Mesenchymal stem cell (in vitro differentiated cells and primary cell): ENCODE results near the gene CDSN.

Experiments
- DNase-seq: peaks from one replicate; pipeline ENCODE4 v3.0.0-alpha.2; 2013
- H2AFZ ChIP-seq: one replicate; pipeline ENCODE4 v1.6.1; 2013; ENCODE audit warnings: low read depth, mild to moderate bottlenecking, control low read depth, inconsistent platforms, low read length, moderate library complexity
- H2AK5ac ChIP-seq: 2 replicates; pipeline ENCODE4 v1.6.1; 2013; ENCODE audit warnings: low read length, moderate library complexity, mild to moderate bottlenecking, inconsistent platforms; ENCODE audit not compliant: severe bottlenecking
- H2BK120ac ChIP-seq: one replicate; pipeline ENCODE4 v1.6.1; 2013; ENCODE audit warnings: low read depth, mild to moderate bottlenecking, inconsistent platforms, low read length, moderate library complexity
- H2BK12ac ChIP-seq, 2 experiments: one replicate each; pipeline ENCODE4 v1.6.1; 2013; ENCODE audit warnings: inconsistent platforms in 2 of 2, low read length in 2 of 2, mild to moderate bottlenecking in 2 of 2, moderate library complexity in 2 of 2, control low read depth in 1 of 2
- H2BK15ac ChIP-seq: one replicate; pipeline ENCODE4 v1.6.1; 2013; ENCODE audit warnings: mild to moderate bottlenecking, low read depth, inconsistent platforms; ENCODE audit not compliant: poor library complexity, severe bottlenecking
- H2BK5ac ChIP-seq: 2 replicates; pipeline ENCODE4 v1.6.1; 2013; ENCODE audit warnings: low read depth, mild to moderate bottlenecking, low read length, control low read depth, inconsistent platforms; ENCODE audit not compliant: poor library complexity, severe bottlenecking
- H3K14ac ChIP-seq, 2 experiments: one replicate each; pipeline ENCODE4 v1.6.1; 2013; ENCODE audit warnings: inconsistent platforms in 2 of 2, low read length in 2 of 2, control low read depth in 1 of 2, mild to moderate bottlenecking in 1 of 2, moderate library complexity in 1 of 2
- H3K18ac ChIP-seq, 2 experiments: one replicate each; pipeline ENCODE4 v1.6.1; 2013; ENCODE audit warnings: inconsistent platforms in 2 of 2, low read length in 2 of 2, control low read depth in 1 of 2, low read depth in 1 of 2, mild to moderate bottlenecking in 1 of 2
- H3K23ac ChIP-seq, 2 experiments: one replicate each; pipeline ENCODE4 v1.6.1; 2013; ENCODE audit warnings: inconsistent platforms in 2 of 2, low read length in 2 of 2, mild to moderate bottlenecking in 2 of 2, moderate library complexity in 2 of 2, control low read depth in 1 of 2
- H3K27ac ChIP-seq: 2 replicates; pipeline ENCODE4 v1.5.1; 2013; ENCODE audit warnings: mild to moderate bottlenecking, moderate library complexity, low read length, control low read depth, inconsistent platforms; ENCODE audit not compliant: poor library complexity, severe bottlenecking
- H3K27me3 ChIP-seq, 2 experiments: 2 replicates each; pipeline versions ENCODE4 v1.6.1 to v1.7.0; 2013; ENCODE audit warnings: low read length in 2 of 2, mild to moderate bottlenecking in 2 of 2, moderate library complexity in 2 of 2, control low read depth in 1 of 2, inconsistent platforms in 1 of 2; ENCODE audit not compliant: control insufficient read depth in 1 of 2, insufficient read depth in 1 of 2
- H3K36me3 ChIP-seq, 2 experiments: 2 replicates each; pipeline versions ENCODE4 v1.6.1 to v1.7.0; 2013; ENCODE audit warnings: low read length in 2 of 2, control low read depth in 1 of 2, inconsistent platforms in 1 of 2, low read depth in 1 of 2, mild to moderate bottlenecking in 1 of 2; ENCODE audit not compliant: insufficient read depth in 2 of 2, control insufficient read depth in 1 of 2
- H3K4ac ChIP-seq, 2 experiments: one replicate each; pipeline ENCODE4 v1.6.1; 2013; ENCODE audit warnings: inconsistent platforms in 2 of 2, low read length in 2 of 2, mild to moderate bottlenecking in 2 of 2, moderate library complexity in 2 of 2, control low read depth in 1 of 2, low read depth in 1 of 2
- H3K4me1 ChIP-seq: 2 replicates; pipeline ENCODE4 v1.6.1; 2013; ENCODE audit warnings: low read depth, low read length, control low read depth; ENCODE audit not compliant: control insufficient read depth, insufficient read depth
- H3K4me2 ChIP-seq: 2 replicates; pipeline ENCODE4 v1.6.1; 2013; ENCODE audit warnings: low read length, mild to moderate bottlenecking, inconsistent platforms; ENCODE audit not compliant: poor library complexity, severe bottlenecking
- H3K4me3 ChIP-seq, 2 experiments: 2 replicates each; pipeline versions ENCODE4 v1.5.1 to v1.7.0; 2013; ENCODE audit warnings: low read length in 2 of 2, mild to moderate bottlenecking in 2 of 2, control low read depth in 1 of 2, low read depth in 1 of 2; ENCODE audit not compliant: insufficient read depth in 1 of 2
- H3K79me1 ChIP-seq: replicated peaks from 2 replicates; pipeline ENCODE4 v1.6.1; 2013; ENCODE audit warnings: mild to moderate bottlenecking, control low read depth, low read length, inconsistent platforms; ENCODE audit not compliant: poor library complexity, severe bottlenecking
- H3K9ac ChIP-seq: 2 replicates; pipeline ENCODE4 v1.7.0; 2013; ENCODE audit warnings: mild to moderate bottlenecking, low read length, moderate library complexity
- H3K9me3 ChIP-seq: 2 replicates; pipeline ENCODE4 v1.7.0; 2013; ENCODE audit warnings: mild to moderate bottlenecking, low read length; ENCODE audit not compliant: control insufficient read depth
- H4K8ac ChIP-seq: one replicate; pipeline ENCODE4 v1.6.1; 2013; ENCODE audit warnings: inconsistent platforms, mild to moderate bottlenecking, low read length, moderate library complexity
- H4K91ac ChIP-seq: one replicate; pipeline ENCODE4 v1.6.1; 2013; ENCODE audit warnings: mild to moderate bottlenecking, low read length, inconsistent platforms
- WGBS: methylation state at CpG from one replicate; pipeline ENCODE4 v1.1.7; 2013; ENCODE audit warnings: mixed read lengths; 5-methylcytosine and 5-hydroxymethylcytosine counted together

CDSN gene

DNA sequence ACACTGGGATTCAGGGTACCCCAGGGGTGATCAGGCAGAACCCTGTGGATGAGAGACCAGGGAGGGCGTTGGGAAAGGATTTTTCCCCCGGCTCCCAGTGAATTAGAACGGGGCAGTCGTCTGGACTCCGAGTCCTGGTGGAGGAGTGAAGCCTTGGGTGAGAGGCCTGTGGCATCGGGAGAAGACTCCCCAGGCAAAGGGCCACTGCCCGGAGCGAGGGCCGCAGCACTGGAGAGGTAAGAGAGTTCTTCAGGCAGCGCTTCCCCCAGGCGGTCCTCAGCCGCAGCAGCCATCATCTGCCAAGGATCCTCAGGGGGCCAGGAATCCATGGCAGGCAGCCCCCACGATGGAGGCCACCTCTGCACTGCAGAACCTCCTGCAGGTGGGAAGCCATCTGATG is 8.5 kb downstream of the CDSN start:
- Histone ChIP-seq H3K4ac (no peak overlapping the region), H3K4me2 (no peak overlapping the region), H3K4me3 (no peak overlapping the region), H3K79me1 (peaks cover 12% of the 10 kb centered on the region), H3K27me3 (peaks cover 13 to 34% of the 10 kb centered on the region in 2 experiments), H3K4me1 (peaks cover 18% of the 10 kb centered on the region), H2BK15ac (no peak overlapping the region), H2BK120ac (no peak overlapping the region), H3K9ac (no peak overlapping the region), H3K9me3 (no peaks in the 10 kb centered on the region), H4K91ac (no peak overlapping the region), H2AFZ (no peak overlapping the region), H3K18ac (no peak overlapping the region), H3K36me3 (peaks cover 0 to 1% of the 10 kb centered on the region in 2 experiments), H2BK12ac (no peak overlapping the region), H2AK5ac (peak overlapping the region; percentile 22), H3K23ac (no peak overlapping the region), H3K14ac (no peak overlapping the region), H4K8ac (no peak overlapping the region), H3K27ac (no peak overlapping the region), H2BK5ac (no peak overlapping the region)
- DNase-seq: no peak
- 93% methylated on average over 13 of the region's 13 CpGs for WGBS

DNA sequence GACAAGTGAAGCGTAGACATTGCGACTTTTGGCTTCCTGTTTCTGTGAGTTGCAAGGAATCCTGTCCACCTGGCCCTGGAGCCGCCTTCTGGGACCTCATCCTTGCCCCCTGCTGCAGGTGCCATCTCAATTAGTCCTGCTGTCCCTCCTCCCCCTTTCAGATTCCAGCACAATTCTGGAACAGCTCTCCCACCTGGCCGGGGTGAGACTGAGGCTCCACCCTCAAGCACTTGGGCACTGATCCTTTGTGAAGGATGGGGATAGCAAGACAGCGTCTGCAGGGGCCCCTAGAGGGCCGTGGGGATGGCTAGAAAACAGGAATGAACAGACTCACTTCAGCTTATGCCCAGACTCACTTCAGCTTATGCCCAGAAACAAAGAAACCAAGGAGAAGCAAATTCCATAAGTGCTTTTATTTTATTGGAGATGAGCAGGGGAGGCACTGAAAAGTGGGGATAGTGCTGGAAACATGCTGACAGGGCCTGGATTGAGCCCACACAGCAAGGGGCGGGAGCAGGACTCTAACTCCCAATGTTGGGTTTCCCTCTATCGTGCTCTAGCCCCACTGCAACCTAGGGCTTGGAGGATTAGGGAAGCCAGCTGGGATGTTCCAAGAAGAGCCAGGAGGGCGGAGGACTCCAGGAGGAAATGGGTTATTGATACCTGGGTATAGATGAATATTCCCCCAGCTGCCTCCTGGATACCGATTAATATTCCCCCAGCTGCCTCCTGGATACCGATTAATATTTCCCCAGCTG is 9.2 kb downstream of the CDSN start:
- no peak overlapping the region for H3K4me3 ChIP-seq
- H4K91ac ChIP-seq: no peak overlapping the region
- H3K27me3 ChIP-seq: peaks cover 13 to 36% of the 10 kb centered on the region in 2 experiments
- DNase-seq: no peak
- H3K23ac ChIP-seq: no peak overlapping the region
- no peaks in the 10 kb centered on the region for H3K9me3 ChIP-seq
- 74% methylated on average over 8 of the region's 11 CpGs for WGBS
- no peak overlapping the region for H2BK120ac ChIP-seq
- no peaks in the 10 kb centered on the region for H3K36me3 ChIP-seq
- H3K79me1 ChIP-seq: peaks cover 9% of the 10 kb centered on the region
- H3K4me1 ChIP-seq: peaks cover 18% of the 10 kb centered on the region
- no peak overlapping the region for H2BK5ac ChIP-seq
- no peak overlapping the region for H2AFZ ChIP-seq
- H3K9ac ChIP-seq: no peak overlapping the region
- H2AK5ac ChIP-seq: no peak overlapping the region
- no peak overlapping the region for H4K8ac ChIP-seq
- H3K18ac ChIP-seq: no peak overlapping the region
- no peak overlapping the region for H3K27ac ChIP-seq
- H3K14ac ChIP-seq: no peak overlapping the region
- H2BK12ac ChIP-seq: no peak overlapping the region
- no peak overlapping the region for H3K4ac ChIP-seq
- no peak overlapping the region for H3K4me2 ChIP-seq
- no peak overlapping the region for H2BK15ac ChIP-seq

DNA sequence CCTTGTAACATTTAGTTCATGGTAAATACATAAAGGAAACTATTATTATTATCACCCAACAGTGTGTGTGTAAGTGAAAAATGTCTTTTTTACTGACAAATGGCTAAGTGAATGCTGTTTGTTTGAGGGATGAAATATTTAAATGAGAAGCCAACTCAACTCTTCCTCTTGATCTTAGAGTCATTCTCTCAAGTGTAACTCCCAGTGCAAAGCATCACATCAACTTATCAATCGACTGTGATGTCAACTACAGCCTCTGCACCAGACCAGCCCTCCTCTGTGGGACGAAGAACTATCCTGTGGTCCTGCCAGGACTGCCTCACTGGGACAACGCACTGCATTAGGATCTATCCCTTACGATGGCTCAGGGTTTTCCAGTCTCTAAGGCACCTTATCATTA is 13.2 kb downstream of the CDSN start:
- H3K36me3 ChIP-seq: no peaks in the 10 kb centered on the region
- H3K4me3 ChIP-seq: no peak overlapping the region
- peaks cover 13 to 36% of the 10 kb centered on the region in 2 experiments for H3K27me3 ChIP-seq
- no peak overlapping the region for H4K91ac ChIP-seq
- 75% methylated on average over 3 of the region's 4 CpGs for WGBS
- H2BK15ac ChIP-seq: no peak overlapping the region
- no peak overlapping the region for H2AFZ ChIP-seq
- no peak overlapping the region for H2AK5ac ChIP-seq
- H4K8ac ChIP-seq: no peak overlapping the region
- DNase-seq: no peak
- no peaks in the 10 kb centered on the region for H3K79me1 ChIP-seq
- no peak overlapping the region for H3K9ac ChIP-seq
- no peak overlapping the region for H3K18ac ChIP-seq
- no peak overlapping the region for H2BK120ac ChIP-seq
- no peak overlapping the region for H3K23ac ChIP-seq
- H2BK12ac ChIP-seq: no peak overlapping the region
- H3K4me1 ChIP-seq: peaks cover 2% of the 10 kb centered on the region
- H2BK5ac ChIP-seq: no peak overlapping the region
- no peak overlapping the region for H3K27ac ChIP-seq
- H3K4me2 ChIP-seq: no peak overlapping the region
- no peak overlapping the region for H3K14ac ChIP-seq
- H3K4ac ChIP-seq: no peak overlapping the region
- H3K9me3 ChIP-seq: no peaks in the 10 kb centered on the region

DNA sequence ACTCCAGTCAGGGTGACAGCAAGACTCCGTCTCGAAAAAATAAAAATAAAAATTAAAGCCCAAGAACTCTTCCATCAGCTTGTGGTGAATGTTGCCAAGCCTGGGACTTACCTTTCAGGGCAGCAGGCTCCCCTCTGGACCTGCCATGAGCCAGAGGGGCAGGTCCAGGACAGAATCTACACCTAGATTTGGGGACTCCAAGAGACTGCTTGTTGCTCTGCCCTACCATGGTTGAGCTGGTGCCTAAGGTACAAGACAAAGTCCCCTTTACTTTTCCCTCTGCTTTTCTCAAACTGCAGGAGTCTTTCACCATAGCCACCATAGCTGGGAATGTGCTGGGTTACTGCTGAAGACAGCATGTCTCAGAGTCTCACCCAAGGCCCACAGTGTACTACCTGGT is 17.1 kb downstream of the CDSN start:
- H3K23ac ChIP-seq: no peak overlapping the region
- no peak overlapping the region for H2BK15ac ChIP-seq
- H3K4ac ChIP-seq: no peak overlapping the region
- H4K8ac ChIP-seq: no peak overlapping the region
- H3K27ac ChIP-seq: no peak overlapping the region
- no peak overlapping the region for H3K4me3 ChIP-seq
- no peak overlapping the region for H2BK5ac ChIP-seq
- no peak overlapping the region for H2BK12ac ChIP-seq
- H3K4me1 ChIP-seq: no peaks in the 10 kb centered on the region
- H3K4me2 ChIP-seq: no peak overlapping the region
- H2AK5ac ChIP-seq: no peak overlapping the region
- H2BK120ac ChIP-seq: no peak overlapping the region
- H3K36me3 ChIP-seq: no peaks in the 10 kb centered on the region
- no peaks in the 10 kb centered on the region for H3K79me1 ChIP-seq
- WGBS: 92% methylated on average over 2 of the region's 2 CpGs
- H3K9ac ChIP-seq: no peak overlapping the region
- no peak overlapping the region for H4K91ac ChIP-seq
- H2AFZ ChIP-seq: no peak overlapping the region
- H3K14ac ChIP-seq: no peak overlapping the region
- peaks cover 0 to 7% of the 10 kb centered on the region in 2 experiments for H3K27me3 ChIP-seq
- no peak overlapping the region for H3K18ac ChIP-seq
- no peaks in the 10 kb centered on the region for H3K9me3 ChIP-seq
- DNase-seq: no peak
